Left ventricle myocardium inferior (tissue), 1 donor: ENCODE measurements around the gene BCL2L1. TPM values are rescaled to one million over a fixed set of nuclear protein-coding genes. Genes with fewer than 3 reads are reported as not detected.

Experiments
- DNase-seq: peaks from one replicate; pipeline ENCODE4 v3.0.0-alpha.2; 2020
- H3K27ac ChIP-seq: fragments of 200-600 bp; replicated peaks from 2 replicates; pipeline ENCODE4 v1.8.0; 2021
- H3K27me3 ChIP-seq: fragments of 200-600 bp; 2 replicates; pipeline ENCODE4 v1.8.0; 2021; ENCODE audit warnings: low read depth
- H3K36me3 ChIP-seq: fragments of 200-600 bp; 2 replicates; pipeline ENCODE4 v1.8.0; 2021
- H3K4me1 ChIP-seq: fragments of 200-600 bp; 2 replicates; pipeline ENCODE4 v1.8.0; 2021
- H3K4me3 ChIP-seq: fragments of 200-600 bp; 2 replicates; pipeline ENCODE4 v1.8.0; 2021; ENCODE audit warnings: mild to moderate bottlenecking, moderate library complexity
- H3K9me3 ChIP-seq: fragments of 200-600 bp; replicated peaks from 2 replicates; pipeline ENCODE4 v1.8.0; 2021
- CTCF ChIP-seq: fragments of 200-600 bp; IDR thresholded peaks from 2 replicates; pipeline ENCODE4 v1.8.0; 2021; ENCODE audit warnings: antibody characterized with exemption, mild to moderate bottlenecking, borderline replicate concordance
- intact Hi-C: fragments of 100-400 bp; cut with micrococcal nuclease; formaldehyde crosslinking; loops from one replicate; pipeline ENCODE4 v1.11.0; 2022
- total RNA-seq: library from RNA; stranded (reverse); fragmentation: NEBNext Ultra II Directional; extraction: Animal tissue kit (Norgen Biotek cat#: 25700); gene quantifications from one replicate; pipeline ENCODE4 v1.2.1, GENCODE V29; 2021
- donor health status: DM: no; HTN: yes; CAD: no; lungs with severe emphysema.

BCL2L1 gene
- total RNA-seq, 1 donor from 2014 or later: 53.2 TPM

GRCh38 chr20:31718952-31719643 lies 3.6 kb downstream of the BCL2L1 start:
- Histone ChIP-seq H3K27ac (peak overlapping the region; percentile 99), H3K9me3 (no peaks in the 10 kb centered on the region), H3K36me3 (peaks cover 40% of the 10 kb centered on the region), H3K27me3 (no peaks in the 10 kb centered on the region), H3K4me1 (peaks cover 92% of the 10 kb centered on the region), H3K4me3 (peak overlapping the region; percentile 85)
- DNase-seq: no peak
- intact Hi-C loops: no loop called here
- no peak for TF ChIP-seq CTCF

GRCh38 chr20:31717478-31718201 lies 5.0 kb downstream of the BCL2L1 start:
- TF ChIP-seq CTCF: no peak
- intact Hi-C loops: no loop called here
- H3K27ac ChIP-seq: peak overlapping the region; percentile 99
- peaks cover 99% of the 10 kb centered on the region for H3K4me1 ChIP-seq
- no peaks in the 10 kb centered on the region for H3K27me3 ChIP-seq
- no peaks in the 10 kb centered on the region for H3K9me3 ChIP-seq
- H3K36me3 ChIP-seq: peaks cover 45% of the 10 kb centered on the region
- H3K4me3 ChIP-seq: peak overlapping the region; percentile 85
- no peak for DNase-seq

GRCh38 chr20:31716818-31717477 lies 5.7 kb downstream of the BCL2L1 start:
- peaks cover 100% of the 10 kb centered on the region for H3K4me1 ChIP-seq
- no peak for TF ChIP-seq CTCF
- H3K27me3 ChIP-seq: no peaks in the 10 kb centered on the region
- peak overlapping the region; percentile 85 for H3K4me3 ChIP-seq
- H3K9me3 ChIP-seq: no peaks in the 10 kb centered on the region
- H3K27ac ChIP-seq: peak overlapping the region; percentile 99
- H3K36me3 ChIP-seq: peaks cover 44% of the 10 kb centered on the region
- intact Hi-C loops: no loop called here
- no peak for DNase-seq

- intact Hi-C loops: no loop called here
- peak overlapping the region; percentile 85 for H3K4me3 ChIP-seq
- H3K36me3 ChIP-seq: peaks cover 38% of the 10 kb centered on the region
- no peaks in the 10 kb centered on the region for H3K9me3 ChIP-seq
- no peaks in the 10 kb centered on the region for H3K27me3 ChIP-seq
- H3K4me1 ChIP-seq: peaks cover 100% of the 10 kb centered on the region
- no peak for DNase-seq
- TF ChIP-seq CTCF: no peak
- H3K27ac ChIP-seq: peak overlapping the region; percentile 99
Observed at GRCh38 chr20:31716351-31716750, 6.3 kb downstream of the BCL2L1 start.

- H3K4me1 ChIP-seq: peaks cover 100% of the 10 kb centered on the region
- H3K9me3 ChIP-seq: no peaks in the 10 kb centered on the region
- DNase-seq: no peak
- H3K27ac ChIP-seq: peak overlapping the region; percentile 99
- TF ChIP-seq CTCF: no peak
- no peaks in the 10 kb centered on the region for H3K27me3 ChIP-seq
- intact Hi-C loops: no loop called here
- H3K4me3 ChIP-seq: peak overlapping the region; percentile 85
- peaks cover 42% of the 10 kb centered on the region for H3K36me3 ChIP-seq
Observed at GRCh38 chr20:31715766-31716165, 6.9 kb downstream of the BCL2L1 start.
